ENCODE results near the gene RASA3. TPM values are rescaled to one million over a fixed set of nuclear protein-coding genes. Genes with fewer than 3 reads are reported as not detected.

The RASA3 gene
- total RNA-seq, 1 experiment from 2014 or later = 18.6 TPM

GRCh38 chr13:114065926-114066774 is 66.3 kb downstream of the RASA3 start:
- ChIA-PET CTCF (no interaction called here), RAD21 (ENCODE audit: low non-redundant PET in 1 of 2, low total read pairs in 2 of 2, uncharacterized antibody in 2 of 2, unreplicated experiment in 2 of 2) (no interaction called here), POLR2A (interaction anchor here (1.2 kb wide), 1 partner anchor 33 kb away, joined by 6 read pairs; no protein-coding TSS in a partner anchor)
- Histone ChIP-seq H3K9ac (ENCODE audit: low read length) (peak overlapping the region; percentile 80), H3K27ac (ENCODE audit: low read depth, low read length) (peak overlapping the region; percentile 99), H3K4me3 (replicated peaks in 1 of 2; ENCODE audit: low read depth in 1 of 2, low read length in 2 of 2) (peak overlapping the region in 1 of 2 experiments; percentile 63; a peak in 1 of 4 replicates), H3K79me2 (ENCODE audit: insufficient read depth, low read length) (peaks cover 33% of the 10 kb centered on the region), H3K27me3 (ENCODE audit: insufficient read depth, low read length) (no peaks in the 10 kb centered on the region), H3K4me2 (ENCODE audit: low read length) (peak overlapping the region; percentile 96), H3K4me1 (ENCODE audit: control insufficient read depth in 1 of 2, insufficient read depth in 2 of 2, low read length in 2 of 2) (peaks cover 31 to 44% of the 10 kb centered on the region in 2 experiments), H2AFZ (ENCODE audit: low read depth, low read length, poor library complexity, severe bottlenecking) (no peak overlapping the region), H3K9me2 (ENCODE audit: insufficient read depth) (no peaks in the 10 kb centered on the region), H4K20me1 (ENCODE audit: insufficient read depth) (no peaks in the 10 kb centered on the region), H3K9me3 (ENCODE audit: control insufficient read depth in 1 of 2, insufficient read depth in 1 of 2, low read depth in 1 of 2, low read length in 2 of 2) (no peaks in the 10 kb centered on the region), H3K36me3 (ENCODE audit: control insufficient read depth in 1 of 2, insufficient read depth in 2 of 2, low read length in 2 of 2) (no peaks in the 10 kb centered on the region)
- ATAC-seq (peak; percentile 8), DNase-seq (ENCODE audit: low read depth, low spot score) (no peak)
- intact Hi-C loops (cut with micrococcal nuclease) = loop anchor here (2.0 kb wide), 2 partner anchors 33 to 63 kb away; no protein-coding TSS in a partner anchor
- TF ChIP-seq POLR2AphosphoS5 (IDR thresholded peaks at IDR 0.05; ENCODE audit: low read depth, low read length) = no peak
- no peak for TF ChIP-seq SP1 (IDR thresholded peaks at IDR 0.05; ENCODE audit: low read depth)
- TF ChIP-seq CBX3 (IDR thresholded peaks at IDR 0.05; ENCODE audit: low read depth) = no peak
- no peak for TF ChIP-seq SIN3A (IDR thresholded peaks at IDR 0.05; ENCODE audit: low read depth)
- TF ChIP-seq EGR1 (IDR thresholded peaks at IDR 0.05; ENCODE audit: low read depth) = no peak
- no peak for TF ChIP-seq POLR2A (IDR thresholded peaks at IDR 0.05; ENCODE audit: borderline replicate concordance, extremely low read depth, insufficient read depth, insufficient read length)
- TF ChIP-seq RAD21 (IDR thresholded peaks at IDR 0.05; ENCODE audit: low read depth) = no peak
- TF ChIP-seq, protein P1, sequence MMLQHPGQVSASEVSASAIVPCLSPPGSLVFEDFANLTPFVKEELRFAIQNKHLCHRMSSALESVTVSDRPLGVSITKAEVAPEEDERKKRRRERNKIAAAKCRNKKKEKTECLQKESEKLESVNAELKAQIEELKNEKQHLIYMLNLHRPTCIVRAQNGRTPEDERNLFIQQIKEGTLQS (IDR thresholded peaks at IDR 0.05) = no peak
- TF ChIP-seq, protein P2, sequence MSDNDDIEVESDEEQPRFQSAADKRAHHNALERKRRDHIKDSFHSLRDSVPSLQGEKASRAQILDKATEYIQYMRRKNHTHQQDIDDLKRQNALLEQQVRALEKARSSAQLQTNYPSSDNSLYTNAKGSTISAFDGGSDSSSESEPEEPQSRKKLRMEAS (IDR thresholded peaks at IDR 0.05) = no peak
- TF ChIP-seq YY1 (IDR thresholded peaks at IDR 0.05; ENCODE audit: extremely low read depth, insufficient replicate concordance, low read depth, low read length) = no peak
- TF ChIP-seq, protein P3, sequence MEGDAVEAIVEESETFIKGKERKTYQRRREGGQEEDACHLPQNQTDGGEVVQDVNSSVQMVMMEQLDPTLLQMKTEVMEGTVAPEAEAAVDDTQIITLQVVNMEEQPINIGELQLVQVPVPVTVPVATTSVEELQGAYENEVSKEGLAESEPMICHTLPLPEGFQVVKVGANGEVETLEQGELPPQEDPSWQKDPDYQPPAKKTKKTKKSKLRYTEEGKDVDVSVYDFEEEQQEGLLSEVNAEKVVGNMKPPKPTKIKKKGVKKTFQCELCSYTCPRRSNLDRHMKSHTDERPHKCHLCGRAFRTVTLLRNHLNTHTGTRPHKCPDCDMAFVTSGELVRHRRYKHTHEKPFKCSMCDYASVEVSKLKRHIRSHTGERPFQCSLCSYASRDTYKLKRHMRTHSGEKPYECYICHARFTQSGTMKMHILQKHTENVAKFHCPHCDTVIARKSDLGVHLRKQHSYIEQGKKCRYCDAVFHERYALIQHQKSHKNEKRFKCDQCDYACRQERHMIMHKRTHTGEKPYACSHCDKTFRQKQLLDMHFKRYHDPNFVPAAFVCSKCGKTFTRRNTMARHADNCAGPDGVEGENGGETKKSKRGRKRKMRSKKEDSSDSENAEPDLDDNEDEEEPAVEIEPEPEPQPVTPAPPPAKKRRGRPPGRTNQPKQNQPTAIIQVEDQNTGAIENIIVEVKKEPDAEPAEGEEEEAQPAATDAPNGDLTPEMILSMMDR (IDR thresholded peaks at IDR 0.05 in 2 of 3, conservative IDR thresholded peaks at IDR 0.05 in 1 of 3; ENCODE audit: borderline replicate concordance in 1 of 3, insufficient read depth in 1 of 3, low read depth in 2 of 3, low read length in 2 of 3) = no peak
- TF ChIP-seq EZH2phosphoT487 (IDR thresholded peaks at IDR 0.05; ENCODE audit: borderline replicate concordance) = no peak
- no peak for TF ChIP-seq JUND (IDR thresholded peaks at IDR 0.05)
- no peak for TF ChIP-seq ZNF274 (IDR thresholded peaks at IDR 0.05; ENCODE audit: low read depth, low read length)
- no peak for TF ChIP-seq ZFX (IDR thresholded peaks at IDR 0.05)
- BruUV-seq (replicated peaks) = no TSS peak

All from HCT116 (cell line).